ENCODE measurements around the gene DGKH.

- TF ChIP-seq, protein P1, sequence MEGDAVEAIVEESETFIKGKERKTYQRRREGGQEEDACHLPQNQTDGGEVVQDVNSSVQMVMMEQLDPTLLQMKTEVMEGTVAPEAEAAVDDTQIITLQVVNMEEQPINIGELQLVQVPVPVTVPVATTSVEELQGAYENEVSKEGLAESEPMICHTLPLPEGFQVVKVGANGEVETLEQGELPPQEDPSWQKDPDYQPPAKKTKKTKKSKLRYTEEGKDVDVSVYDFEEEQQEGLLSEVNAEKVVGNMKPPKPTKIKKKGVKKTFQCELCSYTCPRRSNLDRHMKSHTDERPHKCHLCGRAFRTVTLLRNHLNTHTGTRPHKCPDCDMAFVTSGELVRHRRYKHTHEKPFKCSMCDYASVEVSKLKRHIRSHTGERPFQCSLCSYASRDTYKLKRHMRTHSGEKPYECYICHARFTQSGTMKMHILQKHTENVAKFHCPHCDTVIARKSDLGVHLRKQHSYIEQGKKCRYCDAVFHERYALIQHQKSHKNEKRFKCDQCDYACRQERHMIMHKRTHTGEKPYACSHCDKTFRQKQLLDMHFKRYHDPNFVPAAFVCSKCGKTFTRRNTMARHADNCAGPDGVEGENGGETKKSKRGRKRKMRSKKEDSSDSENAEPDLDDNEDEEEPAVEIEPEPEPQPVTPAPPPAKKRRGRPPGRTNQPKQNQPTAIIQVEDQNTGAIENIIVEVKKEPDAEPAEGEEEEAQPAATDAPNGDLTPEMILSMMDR (IDR thresholded peaks at IDR 0.05) = no peak
- TF ChIP-seq POLR2A (IDR thresholded peaks at IDR 0.05) (no peak), EP300 (IDR thresholded peaks at IDR 0.05) (no peak)
These were observed 126.1 kb downstream of the DGKH start for GRCh38 chr13:42174344-42175162.

Data from ovary (tissue), 3 donors.